H9 (cell line): Measurements from ENCODE around the gene TOM1L2. TPM values are rescaled to one million over a fixed set of nuclear protein-coding genes. Genes with fewer than 3 reads are reported as not detected.

ENCODE experiments used
- DNase-seq: peaks from one replicate; pipeline ENCODE4 v3.0.0-alpha.2; 2017
- H2AFZ ChIP-seq: one replicate; pipeline ENCODE4 v1.6.1; 2013; ENCODE audit warnings: mild to moderate bottlenecking, low read length, control low read depth, moderate library complexity
- H2AK5ac ChIP-seq: 2 replicates; pipeline ENCODE4 v1.6.1; 2013; ENCODE audit warnings: low read length, control low read depth, mixed read lengths; ENCODE audit not compliant: insufficient read length
- H2BK120ac ChIP-seq: one replicate; pipeline ENCODE4 v1.6.1; 2013; ENCODE audit warnings: low read depth, mild to moderate bottlenecking, low read length, control low read depth, inconsistent platforms; ENCODE audit not compliant: poor library complexity, severe bottlenecking
- H2BK12ac ChIP-seq: 2 replicates; pipeline ENCODE4 v1.6.1; 2013; ENCODE audit warnings: low read length, control low read depth, mixed read lengths, low read depth; ENCODE audit not compliant: insufficient read length
- H2BK15ac ChIP-seq: 2 replicates; pipeline ENCODE4 v1.6.1; 2013; ENCODE audit warnings: low read depth, low read length, control low read depth
- H2BK20ac ChIP-seq: one replicate; pipeline ENCODE4 v1.6.1; 2013; ENCODE audit warnings: low read depth, mild to moderate bottlenecking, low read length, control low read depth, inconsistent platforms; ENCODE audit not compliant: poor library complexity, severe bottlenecking
- H2BK5ac ChIP-seq: 2 replicates; pipeline ENCODE4 v1.6.1; 2013; ENCODE audit warnings: low read length, control low read depth, mixed read lengths; ENCODE audit not compliant: insufficient read length
- H3K14ac ChIP-seq: 2 replicates; pipeline ENCODE4 v1.6.1; 2013; ENCODE audit warnings: low read length, control low read depth; ENCODE audit not compliant: insufficient read depth
- H3K18ac ChIP-seq: 2 replicates; pipeline ENCODE4 v1.6.1; 2013; ENCODE audit warnings: low read depth, mild to moderate bottlenecking, mixed read lengths, low read length, control low read depth; ENCODE audit not compliant: insufficient read length
- H3K23ac ChIP-seq: 2 replicates; pipeline ENCODE4 v1.6.1; 2013; ENCODE audit warnings: low read length, control low read depth, mixed read lengths, low read depth; ENCODE audit not compliant: insufficient read length
- H3K23me2 ChIP-seq: 2 replicates; pipeline ENCODE4 v1.6.1; 2013; ENCODE audit warnings: low read depth, mild to moderate bottlenecking, mixed read lengths, low read length, control low read depth; ENCODE audit not compliant: insufficient read length, poor library complexity, severe bottlenecking
- H3K27ac ChIP-seq: 2 replicates; pipeline ENCODE4 v1.5.1; 2013; ENCODE audit warnings: low read length, control low read depth, mixed read lengths, low read depth; ENCODE audit not compliant: insufficient read length
- H3K27me3 ChIP-seq: 2 replicates; pipeline ENCODE4 v1.6.1; 2013; ENCODE audit warnings: low read length, control low read depth, inconsistent platforms; ENCODE audit not compliant: insufficient read depth
- H3K4ac ChIP-seq: 2 replicates; pipeline ENCODE4 v1.6.1; 2013; ENCODE audit warnings: low read depth, mild to moderate bottlenecking, control low read depth, inconsistent platforms, low read length, moderate library complexity
- H3K4me1 ChIP-seq: 2 replicates; pipeline ENCODE4 v1.6.1; 2013; ENCODE audit warnings: low read length, control low read depth, inconsistent platforms; ENCODE audit not compliant: insufficient read depth
- H3K4me2 ChIP-seq: 2 replicates; pipeline ENCODE4 v1.6.1; 2013; ENCODE audit warnings: low read length, control low read depth, mixed read lengths; ENCODE audit not compliant: insufficient read length, insufficient read depth
- H3K56ac ChIP-seq: 2 replicates; pipeline ENCODE4 v1.6.1; 2013; ENCODE audit warnings: low read depth, mild to moderate bottlenecking, mixed read lengths, low read length, control low read depth; ENCODE audit not compliant: insufficient read length
- H3K79me1 ChIP-seq: 2 replicates; pipeline ENCODE4 v1.6.1; 2013; ENCODE audit warnings: low read depth, mild to moderate bottlenecking, moderate library complexity, low read length, control low read depth, inconsistent platforms; ENCODE audit not compliant: insufficient read depth, poor library complexity, severe bottlenecking
- H3K79me2 ChIP-seq: 2 replicates; pipeline ENCODE4 v1.6.1; 2013; ENCODE audit warnings: low read length, control low read depth, inconsistent platforms; ENCODE audit not compliant: insufficient read depth
- H3K9ac ChIP-seq: 2 replicates; pipeline ENCODE4 v1.6.1; 2013; ENCODE audit warnings: low read length, control low read depth, mixed read lengths; ENCODE audit not compliant: insufficient read length; ENCODE audit errors: extremely low read depth
- H3K9me3 ChIP-seq: one replicate; pipeline ENCODE4 v1.6.1; 2013; ENCODE audit warnings: low read depth, low read length, inconsistent platforms; ENCODE audit not compliant: control insufficient read depth
- H3T11ph ChIP-seq: one replicate; pipeline ENCODE4 v1.6.1; 2013; ENCODE audit warnings: mild to moderate bottlenecking, low read length, control low read depth, inconsistent platforms
- H4K20me1 ChIP-seq: one replicate; pipeline ENCODE4 v1.6.1; 2013; ENCODE audit not compliant: control insufficient read depth, insufficient read length, insufficient read depth
- H4K5ac ChIP-seq: 2 replicates; pipeline ENCODE4 v1.6.1; 2013; ENCODE audit warnings: low read depth, mild to moderate bottlenecking, mixed read lengths, low read length, control low read depth; ENCODE audit not compliant: insufficient read length
- H4K8ac ChIP-seq: replicated peaks from 2 replicates; pipeline ENCODE4 v1.6.1; 2013; ENCODE audit warnings: low read length, control low read depth, mixed read lengths, low read depth; ENCODE audit not compliant: insufficient read length
- H4K91ac ChIP-seq: 2 replicates; pipeline ENCODE4 v1.6.1; 2013; ENCODE audit warnings: low read depth, mild to moderate bottlenecking, moderate library complexity, mixed read lengths, low read length, control low read depth; ENCODE audit not compliant: insufficient read length
- H3K27ac Mint-ChIP-seq, 3 experiments: 2 replicates in 2 of 3; 3 replicates in 1 of 3; pipeline ENCODE4 v1.8.0; 2020 to 2021; ENCODE audit warnings: mixed read lengths in 3 of 3, mild to moderate bottlenecking in 1 of 3, moderate library complexity in 1 of 3
- H3K27me3 Mint-ChIP-seq: 2 replicates; pipeline ENCODE4 v1.8.0; 2021; ENCODE audit warnings: low read depth, mild to moderate bottlenecking, moderate library complexity, mixed read lengths
- H3K36me3 Mint-ChIP-seq, 3 experiments: 2 replicates in 2 of 3; 3 replicates in 1 of 3; pipeline ENCODE4 v1.8.0; 2020 to 2021; ENCODE audit warnings: low read depth in 3 of 3, mixed read lengths in 3 of 3; ENCODE audit not compliant: insufficient read depth in 1 of 3
- H3K4me1 Mint-ChIP-seq, 2 experiments: 2 replicates each; pipeline ENCODE4 v1.8.0; 2020; ENCODE audit warnings: mixed read lengths in 2 of 2
- H3K4me3 Mint-ChIP-seq, 2 experiments: 2 replicates in 1 of 2; 3 replicates in 1 of 2; pipeline ENCODE4 v1.8.0; 2020 to 2021; ENCODE audit warnings: mild to moderate bottlenecking in 2 of 2, mixed read lengths in 2 of 2, moderate library complexity in 1 of 2
- H3K9me3 Mint-ChIP-seq, 2 experiments: 2 replicates in 1 of 2; 3 replicates in 1 of 2; pipeline ENCODE4 v1.8.0; 2020; ENCODE audit warnings: mild to moderate bottlenecking in 2 of 2, mixed read lengths in 2 of 2, moderate library complexity in 1 of 2
- whole genome bisulfite sequencing: extraction: QIAGEN DNeasy Blood & Tissue Kit; methylation state at CpG from one replicate; pipeline ENCODE4 v1.1.7; 2013; ENCODE audit warnings: missing lambda C conversion rate, low lambda C conversion rate, mixed read lengths; ENCODE audit not compliant: insufficient read length; ENCODE audit errors: extremely low coverage; 5-methylcytosine and 5-hydroxymethylcytosine counted together
- total RNA-seq: library from RNA; stranded (reverse); gene quantifications from 2 replicates; pipeline ENCODE4 v1.2.1, GENCODE V29; 2021
- TF ChIP-seq, protein P1 (sequence below): fragments of 200-600 bp; sonication (generic); conservative IDR thresholded peaks from 3 replicates; pipeline ENCODE4 v1.8.0; 2021; ENCODE audit warnings: antibody characterized with exemption, mild to moderate bottlenecking

Gene TOM1L2
- total RNA-seq, 1 experiment from 2014 or later: 4.6 TPM

DNA sequence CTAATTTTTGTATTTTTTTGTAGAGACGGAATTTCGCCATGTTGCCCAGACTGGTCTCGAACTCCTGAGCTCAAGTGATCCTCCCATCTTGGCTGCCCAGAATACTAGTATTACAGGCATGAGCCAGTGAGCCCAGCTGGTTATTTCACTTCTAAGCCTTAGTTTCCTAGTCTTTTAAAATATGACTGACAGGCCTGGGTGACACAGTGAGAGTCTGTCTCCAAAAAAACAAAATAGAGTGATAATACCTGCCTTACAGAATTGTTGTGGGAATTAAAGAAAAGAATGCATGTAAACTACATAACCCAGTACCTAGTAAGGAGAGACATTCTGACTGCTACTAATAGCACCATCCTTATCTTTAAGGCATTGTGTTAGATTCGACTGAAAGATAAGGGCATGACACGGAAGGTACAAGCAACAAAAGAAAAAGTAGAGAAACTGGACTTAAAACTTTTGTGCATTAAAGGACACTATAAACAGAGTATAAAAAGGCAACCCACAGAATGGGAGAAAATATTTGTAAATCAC lies 11.6 kb downstream of the TOM1L2 start:
- Histone ChIP-seq H3K56ac (no peak overlapping the region), H2BK15ac (no peak overlapping the region), H2BK5ac (no peak overlapping the region), H3T11ph (no peak overlapping the region), H3K4me2 (no peak overlapping the region), H2AFZ (no peak overlapping the region), H3K9me3 (no peaks in the 10 kb centered on the region), H4K8ac (no peak overlapping the region), H4K20me1 (no peaks in the 10 kb centered on the region), H3K23me2 (no peaks in the 10 kb centered on the region), H4K5ac (no peak overlapping the region), H2BK120ac (no peak overlapping the region), H2BK12ac (no peak overlapping the region), H3K4ac (no peak overlapping the region), H3K23ac (no peak overlapping the region), H3K79me1 (no peaks in the 10 kb centered on the region), H3K9ac (no peak overlapping the region), H2BK20ac (no peak overlapping the region), H3K14ac (no peak overlapping the region), H2AK5ac (no peak overlapping the region), H3K79me2 (no peaks in the 10 kb centered on the region), H4K91ac (no peak overlapping the region), H3K27me3 (no peaks in the 10 kb centered on the region), H3K18ac (no peak overlapping the region), H3K27ac (no peak overlapping the region), H3K4me1 (no peaks in the 10 kb centered on the region; the same call in 1 of the 2 replicates)
- no peaks in the 10 kb centered on the region for H3K9me3 Mint-ChIP-seq
- H3K4me3 Mint-ChIP-seq: no peak overlapping the region
- peaks cover 18 to 22% of the 10 kb centered on the region in 2 experiments for H3K4me1 Mint-ChIP-seq
- H3K27ac Mint-ChIP-seq: no peak overlapping the region
- no peaks in the 10 kb centered on the region for H3K27me3 Mint-ChIP-seq
- DNase-seq: no peak
- WGBS: no CpG with 5 or more reads among the region's 5 CpGs
- TF ChIP-seq, protein P1, sequence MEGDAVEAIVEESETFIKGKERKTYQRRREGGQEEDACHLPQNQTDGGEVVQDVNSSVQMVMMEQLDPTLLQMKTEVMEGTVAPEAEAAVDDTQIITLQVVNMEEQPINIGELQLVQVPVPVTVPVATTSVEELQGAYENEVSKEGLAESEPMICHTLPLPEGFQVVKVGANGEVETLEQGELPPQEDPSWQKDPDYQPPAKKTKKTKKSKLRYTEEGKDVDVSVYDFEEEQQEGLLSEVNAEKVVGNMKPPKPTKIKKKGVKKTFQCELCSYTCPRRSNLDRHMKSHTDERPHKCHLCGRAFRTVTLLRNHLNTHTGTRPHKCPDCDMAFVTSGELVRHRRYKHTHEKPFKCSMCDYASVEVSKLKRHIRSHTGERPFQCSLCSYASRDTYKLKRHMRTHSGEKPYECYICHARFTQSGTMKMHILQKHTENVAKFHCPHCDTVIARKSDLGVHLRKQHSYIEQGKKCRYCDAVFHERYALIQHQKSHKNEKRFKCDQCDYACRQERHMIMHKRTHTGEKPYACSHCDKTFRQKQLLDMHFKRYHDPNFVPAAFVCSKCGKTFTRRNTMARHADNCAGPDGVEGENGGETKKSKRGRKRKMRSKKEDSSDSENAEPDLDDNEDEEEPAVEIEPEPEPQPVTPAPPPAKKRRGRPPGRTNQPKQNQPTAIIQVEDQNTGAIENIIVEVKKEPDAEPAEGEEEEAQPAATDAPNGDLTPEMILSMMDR: no peak
- H3K36me3 Mint-ChIP-seq: peaks cover 0 to 2% (median 0%) of the 10 kb centered on the region in 3 experiments; a peak in 2 of 7 replicates
